Neural cell (in vitro differentiated cells): ENCODE measurements around the gene COL4A2.

ENCODE experiments used
- EP300 ChIP-seq: fragments of 450-650 bp; conservative IDR thresholded peaks from 2 replicates; pipeline ENCODE4 v1.6.1; 2014; ENCODE audit warnings: antibody characterized with exemption, mild to moderate bottlenecking, moderate library complexity; ENCODE audit not compliant: poor library complexity, severe bottlenecking
- EZH2 ChIP-seq: fragments of 200-600, 300-800 bp; shearing (Covaris generic), sonication (generic); IDR thresholded peaks from 2 replicates; pipeline ENCODE4 v1.6.1; 2014; ENCODE audit warnings: antibody characterized with exemption, low read length, borderline replicate concordance, mild to moderate bottlenecking; ENCODE audit not compliant: insufficient read depth, poor library complexity, severe bottlenecking
- MXI1 ChIP-seq: fragments of 450-650 bp; conservative IDR thresholded peaks from 2 replicates; pipeline ENCODE4 v1.6.1; 2014; ENCODE audit warnings: antibody characterized with exemption, mild to moderate bottlenecking; ENCODE audit not compliant: poor library complexity, severe bottlenecking
- RAD21 ChIP-seq: fragments of 450-650 bp; conservative IDR thresholded peaks from 2 replicates; pipeline ENCODE4 v1.6.1; 2014; ENCODE audit warnings: antibody characterized with exemption, mild to moderate bottlenecking, moderate library complexity
- SMC3 ChIP-seq: fragments of 450-650 bp; conservative IDR thresholded peaks from 2 replicates; pipeline ENCODE4 v1.6.1; 2014; ENCODE audit warnings: antibody characterized with exemption, mild to moderate bottlenecking, moderate library complexity; ENCODE audit not compliant: poor library complexity
- TAF1 ChIP-seq: IDR thresholded peaks from 2 replicates; pipeline ENCODE4 v1.6.1; 2012; ENCODE audit warnings: low read depth
- TF ChIP-seq, protein P1 (sequence below): fragments of 450-650 bp; IDR thresholded peaks from 2 replicates; pipeline ENCODE4 v1.5.1; 2014; ENCODE audit warnings: antibody characterized with exemption, mild to moderate bottlenecking, moderate library complexity; ENCODE audit not compliant: poor library complexity, severe bottlenecking
- TF ChIP-seq, protein P2 (sequence below): IDR thresholded peaks from 2 replicates; pipeline ENCODE4 v1.6.1; 2012; ENCODE audit warnings: borderline replicate concordance

DNA sequence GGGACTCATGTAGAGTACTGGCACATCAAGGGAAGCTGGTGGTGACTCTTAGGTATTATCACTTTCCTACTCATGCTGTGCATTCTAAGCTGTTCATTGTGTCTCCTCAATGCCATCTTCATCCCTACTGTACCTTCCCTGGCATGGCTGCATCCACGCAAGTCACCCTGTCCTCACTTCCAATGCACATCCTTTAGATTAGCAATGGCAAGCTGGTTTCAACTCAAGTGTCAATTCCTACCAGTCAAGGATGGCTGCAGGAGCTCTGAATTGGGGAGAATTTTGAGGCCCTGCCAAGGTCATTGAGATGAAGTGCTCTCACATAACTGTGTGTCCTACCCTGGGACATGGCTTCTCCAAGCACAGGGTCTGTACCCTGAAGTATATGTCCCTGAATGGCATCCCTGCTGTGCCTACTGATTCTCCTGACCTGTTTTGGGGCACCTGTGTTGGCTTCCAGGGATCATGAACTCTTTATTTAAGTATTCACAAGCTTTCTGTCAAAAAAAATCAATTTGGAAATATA lies 24.7 kb upstream of the COL4A2 start:
- TF ChIP-seq, protein P1, sequence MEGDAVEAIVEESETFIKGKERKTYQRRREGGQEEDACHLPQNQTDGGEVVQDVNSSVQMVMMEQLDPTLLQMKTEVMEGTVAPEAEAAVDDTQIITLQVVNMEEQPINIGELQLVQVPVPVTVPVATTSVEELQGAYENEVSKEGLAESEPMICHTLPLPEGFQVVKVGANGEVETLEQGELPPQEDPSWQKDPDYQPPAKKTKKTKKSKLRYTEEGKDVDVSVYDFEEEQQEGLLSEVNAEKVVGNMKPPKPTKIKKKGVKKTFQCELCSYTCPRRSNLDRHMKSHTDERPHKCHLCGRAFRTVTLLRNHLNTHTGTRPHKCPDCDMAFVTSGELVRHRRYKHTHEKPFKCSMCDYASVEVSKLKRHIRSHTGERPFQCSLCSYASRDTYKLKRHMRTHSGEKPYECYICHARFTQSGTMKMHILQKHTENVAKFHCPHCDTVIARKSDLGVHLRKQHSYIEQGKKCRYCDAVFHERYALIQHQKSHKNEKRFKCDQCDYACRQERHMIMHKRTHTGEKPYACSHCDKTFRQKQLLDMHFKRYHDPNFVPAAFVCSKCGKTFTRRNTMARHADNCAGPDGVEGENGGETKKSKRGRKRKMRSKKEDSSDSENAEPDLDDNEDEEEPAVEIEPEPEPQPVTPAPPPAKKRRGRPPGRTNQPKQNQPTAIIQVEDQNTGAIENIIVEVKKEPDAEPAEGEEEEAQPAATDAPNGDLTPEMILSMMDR, result no peak
- TF ChIP-seq SMC3, result no peak
- TF ChIP-seq EP300, result no peak
- TF ChIP-seq, protein P2, sequence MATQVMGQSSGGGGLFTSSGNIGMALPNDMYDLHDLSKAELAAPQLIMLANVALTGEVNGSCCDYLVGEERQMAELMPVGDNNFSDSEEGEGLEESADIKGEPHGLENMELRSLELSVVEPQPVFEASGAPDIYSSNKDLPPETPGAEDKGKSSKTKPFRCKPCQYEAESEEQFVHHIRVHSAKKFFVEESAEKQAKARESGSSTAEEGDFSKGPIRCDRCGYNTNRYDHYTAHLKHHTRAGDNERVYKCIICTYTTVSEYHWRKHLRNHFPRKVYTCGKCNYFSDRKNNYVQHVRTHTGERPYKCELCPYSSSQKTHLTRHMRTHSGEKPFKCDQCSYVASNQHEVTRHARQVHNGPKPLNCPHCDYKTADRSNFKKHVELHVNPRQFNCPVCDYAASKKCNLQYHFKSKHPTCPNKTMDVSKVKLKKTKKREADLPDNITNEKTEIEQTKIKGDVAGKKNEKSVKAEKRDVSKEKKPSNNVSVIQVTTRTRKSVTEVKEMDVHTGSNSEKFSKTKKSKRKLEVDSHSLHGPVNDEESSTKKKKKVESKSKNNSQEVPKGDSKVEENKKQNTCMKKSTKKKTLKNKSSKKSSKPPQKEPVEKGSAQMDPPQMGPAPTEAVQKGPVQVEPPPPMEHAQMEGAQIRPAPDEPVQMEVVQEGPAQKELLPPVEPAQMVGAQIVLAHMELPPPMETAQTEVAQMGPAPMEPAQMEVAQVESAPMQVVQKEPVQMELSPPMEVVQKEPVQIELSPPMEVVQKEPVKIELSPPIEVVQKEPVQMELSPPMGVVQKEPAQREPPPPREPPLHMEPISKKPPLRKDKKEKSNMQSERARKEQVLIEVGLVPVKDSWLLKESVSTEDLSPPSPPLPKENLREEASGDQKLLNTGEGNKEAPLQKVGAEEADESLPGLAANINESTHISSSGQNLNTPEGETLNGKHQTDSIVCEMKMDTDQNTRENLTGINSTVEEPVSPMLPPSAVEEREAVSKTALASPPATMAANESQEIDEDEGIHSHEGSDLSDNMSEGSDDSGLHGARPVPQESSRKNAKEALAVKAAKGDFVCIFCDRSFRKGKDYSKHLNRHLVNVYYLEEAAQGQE, result no peak
- TF ChIP-seq EZH2, result no peak
- no peak for TF ChIP-seq RAD21
- TF ChIP-seq MXI1, result no peak
- no peak for TF ChIP-seq TAF1
